ENCODE measurements around the gene NRG3.
"Not testable (repeated sequence)": the region's sequence is repeated elsewhere in the genome, so short reads cannot be mapped to it uniquely, and the experiment has no call there.

The NRG3 gene

DNA sequence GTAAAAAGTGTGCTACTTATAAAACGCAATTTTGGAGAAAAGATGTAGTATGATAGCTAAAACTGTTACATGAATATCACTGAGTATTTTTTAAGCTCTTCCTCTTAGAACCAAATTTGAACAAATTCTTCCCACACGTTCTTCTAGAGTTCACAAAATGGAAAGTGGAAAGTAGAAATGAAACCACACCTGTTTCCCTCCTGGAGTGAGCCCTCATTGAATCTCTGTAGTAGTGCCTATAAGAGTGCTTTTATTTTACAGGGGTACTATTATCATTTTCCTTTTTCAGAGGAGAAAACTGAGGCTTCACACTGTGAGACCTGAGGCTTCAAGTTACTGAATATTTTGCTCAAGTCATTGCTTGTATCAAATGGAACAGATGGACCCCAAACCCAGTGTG lies 393.0 kb downstream of the NRG3 start:
- no peak for DNase-seq (ENCODE audit: low read depth in 2 of 2, low spot score in 1 of 2)

DNA sequence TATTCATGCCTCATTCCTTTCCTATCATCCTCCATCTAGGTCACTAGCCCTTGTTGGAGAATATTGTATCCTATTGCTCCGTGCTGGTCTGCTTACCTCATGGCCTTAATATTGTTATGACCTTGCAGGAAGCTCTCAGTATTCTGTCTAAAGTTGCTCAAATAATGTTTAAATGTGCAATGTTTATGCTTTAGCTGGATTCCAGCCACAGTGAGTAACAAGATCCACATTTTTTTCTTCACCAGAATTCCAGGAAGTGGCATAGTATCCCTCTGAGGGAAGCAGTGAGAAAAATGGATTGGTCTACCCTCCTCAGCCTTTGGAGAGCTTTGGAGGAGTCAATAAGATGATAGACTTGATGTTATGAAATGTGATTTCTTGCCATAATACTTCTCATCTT lies 402.6 kb downstream of the NRG3 start:
- DNase-seq (ENCODE audit: low read depth in 2 of 2, low spot score in 1 of 2): no peak

- no peak for DNase-seq (ENCODE audit: low read depth in 2 of 2, low spot score in 1 of 2)
Measured at GRCh38 chr10:82278401-82279182, 403.6 kb downstream of the NRG3 start.

DNA sequence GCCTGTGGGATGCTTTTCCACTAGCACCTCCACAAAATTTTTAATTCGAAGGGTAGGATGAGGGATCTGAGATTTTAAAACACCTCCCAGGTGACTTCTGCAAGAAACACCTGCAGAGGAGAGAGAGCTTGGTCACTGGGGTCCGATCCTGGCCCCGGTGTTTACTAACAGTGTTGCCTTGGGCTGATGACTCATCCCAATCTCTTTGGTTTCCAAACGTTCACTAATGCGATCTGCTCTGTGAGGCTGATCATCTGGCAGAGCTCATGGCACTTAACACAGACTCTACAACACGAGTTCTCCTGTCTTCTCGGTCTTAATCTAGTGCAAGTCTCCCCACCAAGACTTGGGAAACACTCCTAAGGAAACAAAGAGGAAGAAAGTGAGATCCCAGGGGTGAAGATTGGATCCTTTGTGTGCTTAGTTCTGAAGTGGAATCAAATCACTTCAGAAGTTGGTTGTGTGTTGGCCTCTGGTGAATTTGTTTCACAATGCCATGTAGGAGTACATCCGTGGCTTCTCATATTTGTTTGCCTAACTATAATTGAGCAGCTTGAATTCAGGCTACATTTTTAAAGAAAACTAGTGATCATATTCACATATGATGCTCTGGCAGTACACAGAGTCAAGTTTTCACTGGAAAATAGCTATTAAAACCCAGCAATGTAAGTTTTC lies 407.9 kb downstream of the NRG3 start:
- no peak for DNase-seq (ENCODE audit: low read depth in 2 of 2, low spot score in 1 of 2)

DNA sequence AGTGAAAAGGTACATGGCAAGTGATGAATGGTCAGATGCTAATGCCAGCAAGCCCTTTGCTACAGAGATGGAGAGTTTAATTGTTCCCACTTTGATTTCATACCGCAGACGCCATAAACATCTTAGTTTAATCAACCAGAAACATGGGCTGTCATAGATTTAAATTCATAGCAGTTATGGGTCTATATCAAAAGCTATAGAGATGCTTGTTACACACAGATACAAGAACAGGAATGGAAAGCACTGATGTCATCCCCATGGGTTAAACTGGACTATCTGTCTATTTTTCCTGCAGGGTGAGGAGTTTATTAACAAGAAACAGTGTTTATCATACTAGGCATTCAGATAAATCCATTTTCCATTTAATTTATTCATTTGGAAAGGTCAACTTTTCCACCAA lies 409.2 kb downstream of the NRG3 start:
- DNase-seq (ENCODE audit: low read depth in 2 of 2, low spot score in 1 of 2): no peak

GRCh38 chr10:82288461-82288881 lies 413.5 kb downstream of the NRG3 start:
- no peak for DNase-seq (ENCODE audit: low read depth in 2 of 2, low spot score in 1 of 2)

- no peak for DNase-seq (ENCODE audit: low read depth in 2 of 2, low spot score in 1 of 2)
Measured at GRCh38 chr10:82289945-82290344, 415.0 kb downstream of the NRG3 start.

- no peak for DNase-seq (ENCODE audit: low read depth in 2 of 2, low spot score in 1 of 2)
Measured at GRCh38 chr10:82294874-82295378, 419.9 kb downstream of the NRG3 start.

- no peak for DNase-seq (ENCODE audit: low read depth in 2 of 2, low spot score in 1 of 2)
Measured at GRCh38 chr10:82308641-82309040, 433.6 kb downstream of the NRG3 start.

DNA sequence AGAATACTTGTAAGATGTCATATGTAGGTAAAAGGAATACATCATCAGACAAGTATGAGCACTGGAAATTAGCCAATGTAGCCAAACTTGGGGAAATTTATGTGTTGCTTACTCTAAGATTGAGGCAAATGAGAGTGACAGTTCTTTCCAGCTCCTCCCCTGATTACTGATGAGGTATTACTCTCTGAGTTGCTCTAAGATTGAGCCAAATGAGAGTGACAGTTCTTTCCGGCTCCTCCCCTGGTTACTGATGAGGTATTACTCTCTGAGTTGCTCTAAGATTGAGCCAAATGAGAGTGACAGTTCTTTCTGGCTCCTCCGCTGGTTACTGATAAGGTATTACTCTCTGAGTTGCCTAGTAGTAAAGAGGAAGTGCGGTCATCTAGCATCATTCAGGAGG lies 435.8 kb downstream of the NRG3 start:
- no peak for DNase-seq (ENCODE audit: low read depth in 2 of 2, low spot score in 1 of 2)

GRCh38 chr10:82313401-82313800 lies 438.4 kb downstream of the NRG3 start:
- no peak for DNase-seq (ENCODE audit: low read depth in 2 of 2, low spot score in 1 of 2)

DNA sequence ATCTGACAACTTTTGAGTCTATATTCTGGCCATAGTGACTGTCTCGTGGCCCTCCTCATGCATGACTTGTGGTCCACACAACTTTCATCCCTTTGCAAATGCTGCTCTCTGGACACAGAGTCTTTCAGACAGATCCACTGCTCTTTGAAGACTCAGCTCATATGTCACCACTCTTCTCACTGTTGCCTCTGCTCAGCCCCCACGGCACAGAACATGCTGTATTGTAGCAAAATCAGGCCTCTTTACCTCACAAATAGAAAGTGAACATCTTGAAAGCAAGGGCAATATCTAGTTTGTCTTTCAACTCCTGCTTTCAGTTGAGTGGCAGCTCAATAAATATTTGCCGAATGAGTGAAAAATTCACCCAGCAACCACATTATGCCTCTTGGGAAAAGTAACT lies 443.5 kb downstream of the NRG3 start:
- DNase-seq (ENCODE audit: low read depth in 2 of 2, low spot score in 1 of 2): no peak

GRCh38 chr10:82319074-82319473 lies 444.1 kb downstream of the NRG3 start:
- DNase-seq (ENCODE audit: low read depth in 2 of 2, low spot score in 1 of 2): no peak

GRCh38 chr10:82319562-82319961 lies 444.6 kb downstream of the NRG3 start:
- no peak for DNase-seq (ENCODE audit: low read depth in 2 of 2, low spot score in 1 of 2)

DNA sequence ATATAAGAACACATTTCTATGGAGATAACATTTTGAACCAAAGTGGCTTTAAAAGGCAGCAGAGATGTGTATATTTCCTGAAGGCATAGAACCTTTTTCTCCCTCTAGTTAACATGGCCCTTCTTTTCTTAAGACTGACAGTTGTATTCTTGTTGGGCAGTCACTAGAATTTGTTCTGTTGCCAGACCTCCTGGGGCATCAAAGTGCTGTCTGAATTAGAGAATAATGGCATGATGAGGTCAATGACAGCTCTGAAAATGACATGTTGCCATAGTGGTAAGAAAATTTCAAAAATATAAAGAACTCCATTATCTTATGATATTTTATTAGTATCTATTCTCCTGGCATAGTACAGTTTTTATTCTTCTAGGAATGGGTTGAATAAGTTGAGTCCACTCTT lies 446.7 kb downstream of the NRG3 start:
- no peak for DNase-seq (ENCODE audit: low read depth in 2 of 2, low spot score in 1 of 2)

DNA sequence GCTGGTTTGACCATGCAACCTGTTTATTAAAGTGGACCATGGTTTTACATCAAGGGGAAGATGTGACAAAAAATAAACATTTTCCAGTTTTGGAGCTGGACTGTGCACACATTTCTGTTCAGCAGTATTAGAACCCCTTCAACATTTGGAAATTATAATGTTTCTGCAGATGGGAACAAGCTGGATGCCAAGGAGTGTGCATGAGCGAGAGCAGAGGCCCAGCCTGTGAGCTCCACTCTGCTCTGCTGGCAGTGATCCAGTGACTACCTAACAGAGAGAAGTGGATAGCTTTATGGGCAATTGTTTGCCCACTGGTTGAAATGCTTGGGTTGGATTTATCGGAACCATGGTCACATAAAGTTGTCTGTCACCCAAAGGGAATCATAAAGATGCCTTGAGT lies 456.7 kb downstream of the NRG3 start:
- no peak for DNase-seq (ENCODE audit: low read depth in 2 of 2, low spot score in 1 of 2)

DNA sequence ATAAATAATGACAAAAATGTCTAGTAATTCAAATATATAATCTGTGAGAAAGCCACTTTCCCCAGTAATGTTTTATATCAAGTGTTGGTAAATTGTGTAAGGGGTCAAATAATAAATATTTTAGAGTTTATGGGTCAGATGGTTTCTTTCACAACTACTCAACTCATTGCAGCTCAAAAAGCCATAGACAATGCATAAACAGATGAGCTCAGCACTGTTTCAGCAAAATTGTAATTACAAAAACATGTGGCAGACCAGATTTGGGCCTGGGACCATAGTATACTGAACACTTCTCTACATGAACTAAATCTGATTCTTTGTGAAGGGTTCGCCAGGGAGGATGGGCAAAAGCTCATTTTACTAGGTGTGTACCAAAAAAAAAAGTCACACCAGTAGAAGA lies 460.8 kb downstream of the NRG3 start:
- DNase-seq (ENCODE audit: low read depth in 2 of 2, low spot score in 1 of 2): no peak

DNA sequence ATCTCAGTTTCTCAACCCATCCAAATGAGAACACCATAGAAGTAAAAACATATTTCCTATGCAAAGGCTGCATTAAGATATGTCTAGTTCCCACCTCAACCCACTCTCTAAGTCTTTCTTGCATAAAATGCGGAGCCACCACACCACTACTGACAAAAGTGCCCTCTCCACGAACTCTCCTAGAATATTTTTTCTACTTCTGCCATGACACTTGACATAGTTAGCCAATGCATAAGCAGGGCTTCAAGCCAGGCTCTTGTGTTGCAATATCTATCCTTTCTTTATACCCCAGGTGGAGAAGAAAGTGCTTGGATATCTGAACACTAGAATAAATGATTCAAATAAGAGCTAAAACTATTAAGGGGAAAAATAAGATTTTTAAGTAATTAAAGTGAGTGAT lies 465.2 kb downstream of the NRG3 start:
- DNase-seq (ENCODE audit: low read depth in 2 of 2, low spot score in 1 of 2): no peak

DNA sequence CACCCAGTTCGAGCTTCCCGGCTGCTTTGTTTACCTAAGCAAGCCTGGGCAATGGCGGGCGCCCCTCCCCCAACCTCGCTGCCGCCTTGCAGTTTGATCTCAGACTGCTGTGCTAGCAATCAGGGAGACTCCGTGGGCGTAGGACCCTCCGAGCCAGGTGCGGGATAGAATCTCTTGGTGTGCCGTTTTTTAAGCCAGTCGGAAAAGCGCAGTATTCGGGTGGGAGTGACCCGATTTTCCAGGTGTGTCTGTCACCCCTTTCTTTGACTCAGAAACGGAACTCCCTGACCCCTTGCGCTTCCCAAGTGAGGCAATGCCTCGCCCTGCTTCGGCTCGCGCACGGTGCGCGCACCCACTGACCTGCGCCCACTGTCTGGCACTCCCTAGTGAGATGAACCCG lies 474.6 kb downstream of the NRG3 start:
- not testable (repeated sequence) for DNase-seq (ENCODE audit: low read depth in 2 of 2, low spot score in 1 of 2)

DNA sequence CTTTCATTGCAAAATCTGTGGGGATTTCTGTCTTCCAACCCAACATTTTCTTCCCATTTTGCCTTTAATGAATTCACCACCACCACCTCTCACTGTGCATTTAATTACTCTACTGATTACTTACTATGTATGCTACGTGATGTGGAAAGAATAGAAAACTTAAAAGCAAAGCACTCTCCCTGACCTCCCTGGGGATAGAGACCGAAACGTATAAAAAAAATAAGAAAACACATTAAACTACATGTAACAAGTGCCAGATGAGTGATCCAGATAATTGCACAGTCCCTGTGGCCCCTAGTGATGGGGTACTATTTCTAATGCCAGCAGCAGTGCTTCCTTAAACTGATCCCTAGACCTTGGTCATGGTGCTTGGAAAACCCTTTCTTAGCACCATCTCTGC lies 478.4 kb downstream of the NRG3 start:
- DNase-seq (ENCODE audit: low read depth in 2 of 2, low spot score in 1 of 2): no peak

GRCh38 chr10:82358486-82359099 lies 483.6 kb downstream of the NRG3 start:
- DNase-seq (ENCODE audit: low read depth in 2 of 2, low spot score in 1 of 2): no peak

DNA sequence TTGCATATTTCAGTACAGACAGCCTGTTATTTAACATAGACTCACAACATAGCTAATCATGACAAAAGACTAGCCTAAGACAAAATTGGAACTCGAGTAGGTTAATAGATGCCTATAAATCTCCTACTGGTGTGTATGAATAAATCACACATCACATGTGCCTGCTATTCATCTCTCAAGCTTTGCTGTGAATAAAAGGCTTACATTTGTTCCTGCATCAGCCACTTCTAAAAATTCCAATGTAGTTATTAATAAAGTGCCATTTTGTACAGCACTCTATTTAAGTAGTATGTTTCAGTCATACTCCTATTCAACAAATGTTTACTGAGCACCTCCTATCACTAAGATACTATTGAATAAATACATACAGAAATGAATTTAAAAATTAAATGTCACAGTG lies 486.3 kb downstream of the NRG3 start:
- DNase-seq (ENCODE audit: low read depth in 2 of 2, low spot score in 1 of 2): no peak

All from stimulated activated CD8-positive, alpha-beta memory T cell treated with anti-CD3 and anti-CD28 coated beads, Interleukin-4, amount 100 ng/mL, for 4 hours (primary cell).